Muscle of back (tissue), 11 donors: ENCODE measurements around the gene RTN1. TPM values are rescaled to one million over a fixed set of nuclear protein-coding genes. Genes with fewer than 3 reads are reported as not detected.

Experiments
- DNase-seq, 3 donors: peaks; one replicate each; pipeline versions ENCODE4 v3.0.0 to v3.0.0-alpha.2; 2013
- polyA plus RNA-seq, 10 donors: library from polyadenylated mRNA; unstranded; fragments of 120-200 nt; gene quantifications; one replicate each; pipeline ENCODE4 v1.2.1, GENCODE V29; 2013; ENCODE audit not compliant: insufficient read length in 10 of 10

RTN1 gene
- polyA plus RNA-seq, 10 donors = 1.4 to 4.9 (median 2.5) TPM

DNA sequence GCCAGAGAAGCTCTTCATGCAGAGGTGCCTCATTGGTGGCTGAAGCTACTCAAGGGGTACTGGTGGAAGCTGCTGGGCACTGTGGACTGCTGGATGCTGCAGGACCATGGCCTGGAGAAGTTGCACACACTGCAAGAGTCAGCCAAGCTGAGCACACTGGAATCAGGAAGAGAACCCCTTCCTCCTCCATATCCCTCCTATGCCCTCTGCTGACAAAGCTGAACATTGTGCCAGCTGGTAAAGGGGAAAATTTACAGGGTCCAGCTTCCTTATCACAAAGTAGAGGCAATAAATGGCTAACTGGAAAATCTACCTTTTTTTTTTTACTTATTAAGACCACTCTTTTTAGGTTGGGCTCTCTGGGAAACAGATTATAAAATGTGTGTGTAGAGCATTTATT lies 300.5 kb downstream of the RTN1 start:
- DNase-seq = no peak

DNA sequence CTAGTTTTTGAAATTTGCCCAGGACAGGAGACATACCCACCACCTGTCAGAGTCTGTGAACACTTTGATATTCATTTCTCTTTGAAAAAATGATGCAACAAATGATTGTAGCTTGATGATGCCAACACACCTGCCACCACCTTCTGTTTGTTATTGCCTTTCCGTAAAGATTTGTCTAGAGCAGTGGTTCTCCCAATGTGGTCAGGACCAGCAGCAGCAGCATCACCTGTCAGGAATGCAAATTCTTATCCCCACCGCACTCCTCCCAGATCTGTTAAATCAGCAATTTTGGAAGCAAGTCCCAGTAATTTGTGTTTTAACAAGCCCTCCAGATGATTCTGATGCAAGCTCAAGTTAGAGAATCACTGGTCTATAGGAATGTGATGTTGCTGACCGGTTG lies 303.9 kb downstream of the RTN1 start:
- DNase-seq = no peak

GRCh38 chr14:59566296-59566695 lies 304.3 kb downstream of the RTN1 start:
- no peak for DNase-seq

GRCh38 chr14:59565087-59565486 lies 305.5 kb downstream of the RTN1 start:
- DNase-seq = no peak

DNA sequence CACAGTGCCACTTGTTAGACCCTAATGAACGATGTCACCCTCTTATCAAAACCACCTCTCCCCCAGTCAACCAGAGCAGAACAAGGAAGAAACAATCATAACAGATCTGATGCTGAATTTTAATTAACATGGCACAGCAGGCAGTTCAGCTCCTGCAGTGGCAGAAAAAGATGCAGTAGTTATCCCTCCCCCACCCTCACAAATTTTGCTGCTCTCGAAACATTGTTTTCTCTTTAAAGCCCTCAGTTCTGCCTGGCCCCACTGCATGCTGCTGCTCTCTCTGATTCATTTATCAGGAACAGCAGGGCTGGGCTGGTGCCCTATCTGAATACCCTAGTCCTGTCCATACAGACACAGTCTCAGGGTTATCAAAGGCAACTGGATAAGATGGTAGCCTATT lies 306.2 kb downstream of the RTN1 start:
- no peak for DNase-seq

DNA sequence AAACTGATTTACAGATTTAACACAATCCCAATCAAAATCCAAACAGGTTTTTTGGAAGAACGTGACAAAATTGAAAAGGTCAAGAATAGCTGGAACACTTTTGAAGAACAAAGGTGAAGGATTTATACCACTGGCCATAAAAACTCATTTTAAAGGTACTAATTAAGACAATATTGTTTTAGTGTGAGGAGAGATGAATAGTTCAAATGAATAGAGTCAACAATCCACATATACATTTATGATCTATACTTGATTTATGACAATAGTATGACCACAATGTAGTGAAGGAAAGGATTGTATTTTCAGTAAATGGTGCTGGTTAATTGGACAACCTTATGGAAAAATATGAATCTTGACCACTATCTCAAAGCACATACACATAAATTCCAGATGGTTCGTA lies 323.3 kb downstream of the RTN1 start:
- DNase-seq = no peak

Other genes starting within 250 kb of the RTN1 start
- under 1 TPM; 0.12 to 0.80 (median 0.41) TPM for gene LRRC9, start 49.4 kb upstream of the RTN1 start, polyA plus RNA-seq
- 10 to 100 TPM; 41.4 to 67.6 (median 55.1) TPM for gene PCNX4, start 221.1 kb upstream of the RTN1 start, polyA plus RNA-seq